NCI-H2196 treated with DMSO at 0.1 percent for 48 hours (cell line): ENCODE results near the gene ZFYVE16.
"Not testable (repeated sequence)": the region's sequence is repeated elsewhere in the genome, so short reads cannot be mapped to it uniquely, and the experiment has no call there.

Source experiments
- DNase-seq: peaks from one replicate; lab custom pipeline; 2025; ENCODE audit not compliant: unreplicated experiment; lab: John Stamatoyannopoulos, UW

Gene ZFYVE16

GRCh38 chr5:80409367-80409966 is 1.6 kb downstream of the ZFYVE16 start:
- DNase-seq: no peak

DNA sequence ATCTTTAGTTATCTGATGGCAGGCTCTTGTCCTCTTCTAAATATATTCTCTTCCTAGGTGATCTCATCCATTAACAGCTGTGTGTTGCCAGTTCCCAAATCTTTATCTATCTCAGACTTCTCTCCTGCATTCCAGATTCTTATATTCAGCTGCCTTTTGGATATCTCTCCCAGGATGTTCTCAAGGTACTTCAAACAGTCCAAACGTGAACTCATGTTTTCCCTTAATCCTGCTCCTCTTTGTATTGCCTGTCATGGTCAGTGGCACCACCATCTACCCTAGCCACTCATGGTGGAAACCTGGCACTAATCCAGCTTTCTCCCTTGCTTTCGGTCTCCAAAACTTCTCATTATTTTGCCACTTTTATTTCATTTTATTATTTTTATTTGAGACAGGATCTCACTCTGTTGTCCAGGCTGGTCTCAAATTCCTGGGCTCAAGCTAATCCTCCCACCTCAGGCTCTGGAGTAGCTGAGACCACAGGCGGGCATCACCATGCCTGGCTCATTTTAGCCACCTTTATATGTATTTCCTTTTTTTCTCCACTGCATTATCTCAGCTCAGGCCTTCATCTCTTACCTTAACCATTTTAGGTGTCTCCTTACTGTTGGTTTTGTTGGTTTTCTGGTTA is 3.8 kb downstream of the ZFYVE16 start:
- DNase-seq: no peak

- DNase-seq: no peak
Observed at GRCh38 chr5:80414113-80414512, 6.2 kb downstream of the ZFYVE16 start.

DNA sequence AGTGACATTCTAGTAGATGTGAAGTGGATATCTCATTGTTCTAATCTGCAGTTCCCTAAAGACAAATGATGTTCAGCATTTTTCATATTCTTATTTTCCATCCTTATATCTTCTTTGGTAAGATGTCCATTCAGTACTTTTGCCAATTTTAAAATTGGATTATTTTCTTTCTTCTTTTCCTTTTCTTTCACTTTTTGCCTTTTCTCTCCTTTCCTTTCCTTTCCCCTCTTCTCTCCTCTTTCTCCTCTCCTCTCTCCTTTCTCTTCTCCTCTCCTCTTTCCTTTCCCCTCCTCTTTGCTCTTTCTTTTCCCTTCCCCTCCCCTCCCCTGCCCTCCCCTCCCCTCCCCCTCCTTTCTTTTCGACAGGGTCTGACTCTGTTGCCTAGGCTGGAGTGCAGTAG is 10.1 kb downstream of the ZFYVE16 start:
- no peak for DNase-seq

GRCh38 chr5:80424365-80424764 is 16.5 kb downstream of the ZFYVE16 start:
- DNase-seq: not testable (repeated sequence)

DNA sequence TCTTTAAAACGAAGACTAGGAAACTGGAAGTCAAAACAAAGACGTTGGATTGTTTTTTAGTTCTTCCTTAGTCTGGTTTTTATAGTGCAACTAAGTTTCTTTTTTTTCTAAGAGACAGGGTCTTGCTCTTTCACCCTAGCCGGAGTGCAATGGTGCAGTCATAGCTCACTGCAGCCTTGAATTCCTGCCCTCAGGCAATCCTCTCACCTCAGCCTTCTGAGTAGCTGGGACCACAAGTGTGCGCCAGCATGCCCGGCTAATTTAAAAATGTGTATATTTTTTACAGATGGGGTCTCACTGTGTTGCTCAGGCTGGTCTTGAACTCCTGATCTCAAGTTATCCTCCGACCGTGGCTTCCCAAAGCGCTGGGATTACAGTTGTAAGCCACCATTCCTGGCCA is 27.6 kb downstream of the ZFYVE16 start:
- no peak for DNase-seq

- no peak for DNase-seq
Observed at GRCh38 chr5:80437326-80437725, 29.5 kb downstream of the ZFYVE16 start.

- DNase-seq: no peak
Observed at GRCh38 chr5:80438739-80439138, 30.9 kb downstream of the ZFYVE16 start.

DNA sequence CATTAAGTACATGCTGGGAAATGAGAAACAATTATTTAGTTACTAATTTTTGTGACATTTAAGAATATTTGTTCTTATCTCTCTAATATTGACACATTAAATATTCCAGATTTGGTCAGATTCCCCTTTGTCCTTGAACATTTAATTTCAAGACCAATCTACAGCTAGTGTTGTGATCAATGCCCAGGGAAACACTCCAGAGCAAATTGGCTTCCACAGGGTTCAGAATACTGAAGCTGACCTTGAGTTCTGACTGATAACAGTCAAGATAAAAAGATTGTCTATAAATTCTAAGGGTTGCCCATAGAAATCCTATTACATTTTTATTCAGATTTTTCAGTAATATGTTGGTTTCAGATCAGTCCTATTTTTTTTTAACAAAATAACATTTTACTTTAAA is 31.3 kb downstream of the ZFYVE16 start:
- DNase-seq: no peak

DNA sequence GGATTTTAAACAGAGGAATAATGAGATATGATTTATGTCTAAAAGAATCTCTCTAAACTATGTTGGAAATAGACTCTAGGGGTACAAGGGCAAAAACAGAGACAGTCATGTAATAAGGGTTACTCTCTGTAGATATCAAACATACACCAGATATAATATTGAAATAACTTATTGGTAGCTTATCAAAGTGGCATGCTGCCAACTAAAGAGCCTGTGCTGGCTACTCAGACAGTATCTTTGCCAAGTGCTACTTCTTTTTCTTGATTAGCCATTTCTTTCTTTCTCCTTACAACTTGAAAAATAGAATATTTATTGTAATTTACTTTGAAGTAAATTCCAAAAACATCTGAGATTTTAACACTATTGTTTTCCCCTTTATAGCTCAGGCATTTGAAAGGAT is 34.9 kb downstream of the ZFYVE16 start:
- no peak for DNase-seq

GRCh38 chr5:80453366-80453765 is 45.5 kb downstream of the ZFYVE16 start:
- no peak for DNase-seq

DNA sequence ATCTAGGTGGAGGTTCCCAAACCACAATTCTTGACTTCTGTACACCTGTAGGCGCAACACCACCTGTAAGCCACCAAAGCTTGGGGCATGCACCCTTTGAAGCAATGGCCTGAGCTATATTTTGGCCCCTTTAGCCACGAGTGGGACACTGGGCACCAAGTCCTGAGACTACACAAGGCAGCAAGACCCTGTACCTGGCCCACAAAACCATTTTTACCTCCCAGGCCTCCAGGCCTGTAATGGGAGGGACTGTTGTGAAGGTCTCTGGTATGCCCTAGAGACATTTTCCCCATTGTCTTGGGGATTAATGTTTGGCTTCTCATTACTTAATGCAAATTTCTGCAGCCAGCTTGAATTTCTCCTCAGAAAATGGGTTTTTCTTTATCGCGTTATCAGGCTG is 55.4 kb downstream of the ZFYVE16 start:
- no peak for DNase-seq

- no peak for DNase-seq
Observed at GRCh38 chr5:80466669-80467485, 59.0 kb downstream of the ZFYVE16 start.

DNA sequence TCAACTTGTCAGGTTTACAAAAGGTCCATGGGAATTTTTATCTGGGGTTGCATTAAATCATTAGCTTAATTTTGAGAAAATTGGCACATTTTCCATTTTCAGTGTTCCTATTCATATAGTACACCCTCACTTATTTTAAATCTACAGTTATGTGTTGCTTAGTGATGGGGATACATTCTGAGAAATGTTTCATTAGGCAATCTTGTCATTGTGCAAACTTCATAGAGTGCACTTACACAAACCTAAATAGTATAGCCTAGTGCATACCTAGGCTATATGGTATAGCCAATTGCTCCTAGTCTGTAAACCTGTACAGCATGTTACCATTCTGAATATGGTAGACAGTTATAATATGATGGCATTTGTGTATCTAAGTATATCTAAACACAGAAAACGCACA is 60.3 kb downstream of the ZFYVE16 start:
- no peak for DNase-seq

- not testable (repeated sequence) for DNase-seq
Observed at GRCh38 chr5:80470631-80471030, 62.8 kb downstream of the ZFYVE16 start.

- no peak for DNase-seq
Observed at GRCh38 chr5:80474929-80475328, 67.1 kb downstream of the ZFYVE16 start.

DNA sequence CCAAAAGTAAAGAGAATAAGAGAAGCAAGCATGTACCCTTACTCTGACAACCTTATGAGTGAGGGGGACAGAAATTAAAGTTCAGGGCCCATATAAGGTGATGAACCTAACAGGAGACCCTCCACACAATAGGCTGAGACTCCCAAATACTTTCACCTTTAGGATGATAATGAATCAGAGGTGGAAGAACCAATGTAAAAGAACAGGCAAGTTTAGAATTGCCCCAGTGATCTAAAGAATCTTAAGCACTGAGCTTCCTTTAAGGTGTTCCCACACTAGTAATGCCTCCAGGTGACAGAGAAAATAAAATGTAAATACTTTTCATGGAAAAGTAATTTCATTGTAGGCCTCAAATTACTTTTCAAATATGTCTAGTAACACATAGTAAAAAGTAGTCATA is 71.8 kb downstream of the ZFYVE16 start:
- no peak for DNase-seq

GRCh38 chr5:80480354-80480753 is 72.5 kb downstream of the ZFYVE16 start:
- DNase-seq: no peak

GRCh38 chr5:80481019-80481893 is 73.4 kb downstream of the ZFYVE16 start:
- DNase-seq: no peak

GRCh38 chr5:80482578-80482977 is 74.7 kb downstream of the ZFYVE16 start:
- DNase-seq: no peak

DNA sequence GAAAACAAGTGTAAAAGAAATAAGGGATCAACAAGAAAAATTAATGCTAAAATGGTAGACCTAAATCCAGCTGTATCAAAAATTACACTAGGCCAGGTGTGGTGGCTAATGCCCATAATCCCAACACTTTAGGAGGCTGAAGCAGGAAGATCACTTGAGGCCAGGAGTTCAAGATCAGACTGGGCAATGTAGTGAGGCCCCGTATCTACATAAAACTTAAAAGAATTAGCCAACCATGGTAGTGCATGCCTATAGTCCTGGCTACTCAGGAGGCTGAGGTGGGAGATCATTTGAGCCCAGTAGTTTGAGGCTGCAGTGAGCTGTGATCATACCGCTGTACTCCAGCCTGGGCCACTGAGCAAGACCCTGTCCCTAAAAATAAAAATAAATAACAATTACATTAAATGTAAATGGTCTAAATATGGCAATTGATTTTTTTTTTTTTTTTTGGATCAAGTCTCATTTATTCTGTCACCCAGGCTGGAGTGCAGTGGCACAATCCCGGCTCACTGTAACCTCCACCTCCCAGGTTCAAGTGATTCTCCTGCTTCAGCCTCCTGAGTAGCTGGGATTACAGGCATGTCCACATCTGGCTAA is 75.9 kb downstream of the ZFYVE16 start:
- DNase-seq: no peak
